OCI-LY1 (cell line): Measurements from ENCODE around the gene UBALD2.
"Not testable (repeated sequence)": the region's sequence is repeated elsewhere in the genome, so short reads cannot be mapped to it uniquely, and the experiment has no call there.

Experiments
- H2AFZ ChIP-seq: fragments of 200-600 bp; sonication (generic), shearing (Covaris generic); 2 replicates; pipeline ENCODE4 v1.6.0; 2014; ENCODE audit warnings: antibody characterized with exemption, mild to moderate bottlenecking, low read length
- H3F3A ChIP-seq: fragments of 200-600 bp; sonication (generic), shearing (Covaris generic); 2 replicates; pipeline ENCODE4 v1.6.0; 2014; ENCODE audit warnings: mild to moderate bottlenecking, antibody characterized with exemption, low read length, moderate library complexity; ENCODE audit not compliant: insufficient read depth
- H3K27ac ChIP-seq: fragments of 200-600 bp; sonication (generic); 2 replicates; pipeline ENCODE4 v1.5.1; 2014; ENCODE audit warnings: low read length, mixed run types, mild to moderate bottlenecking, low read depth; ENCODE audit not compliant: poor library complexity, severe bottlenecking
- H3K27me3 ChIP-seq: fragments of 200-600 bp; sonication (generic); 2 replicates; pipeline ENCODE4 v1.6.0; 2014; ENCODE audit warnings: antibody characterized with exemption, mild to moderate bottlenecking, low read length, moderate library complexity; ENCODE audit not compliant: insufficient read depth
- H3K36me3 ChIP-seq: fragments of 200-600 bp; sonication (generic); 2 replicates; pipeline ENCODE4 v1.6.1; 2014; ENCODE audit warnings: mild to moderate bottlenecking, antibody characterized with exemption, low read length, moderate library complexity, mixed read lengths; ENCODE audit not compliant: insufficient read depth
- H3K4me1 ChIP-seq: fragments of 200-600 bp; sonication (generic); 2 replicates; pipeline ENCODE4 v1.5.1; 2014; ENCODE audit warnings: mild to moderate bottlenecking, low read length, moderate library complexity; ENCODE audit not compliant: insufficient read depth, severe bottlenecking
- H3K4me2 ChIP-seq: fragments of 200-600 bp; sonication (generic), shearing (Covaris generic); 2 replicates; pipeline ENCODE4 v1.6.1; 2014; ENCODE audit warnings: low read length
- H3K4me3 ChIP-seq: fragments of 200-600 bp; sonication (generic); 2 replicates; pipeline ENCODE4 v1.5.1; 2014; ENCODE audit warnings: low read length, low read depth, mild to moderate bottlenecking, mixed read lengths; ENCODE audit not compliant: poor library complexity, severe bottlenecking
- H3K79me2 ChIP-seq: fragments of 200-600 bp; shearing (Covaris generic); 2 replicates; pipeline ENCODE4 v1.6.1; 2016; ENCODE audit warnings: mixed run types, low read length, mixed read lengths; ENCODE audit not compliant: insufficient read depth
- H3K9ac ChIP-seq: fragments of 200-600 bp; sonication (generic), shearing (Covaris generic); 2 replicates; pipeline ENCODE4 v1.6.1; 2014; ENCODE audit warnings: mild to moderate bottlenecking, low read length, mixed read lengths
- H3K9me2 ChIP-seq: fragments of 200-600 bp; sonication (generic), shearing (Covaris generic); 2 replicates; pipeline ENCODE4 v1.6.1; 2014; ENCODE audit warnings: low read depth, mild to moderate bottlenecking, low read length, mixed read lengths
- H3K9me3 ChIP-seq: fragments of 200-600 bp; shearing (Covaris generic); 2 replicates; pipeline ENCODE4 v1.6.1; 2014; ENCODE audit warnings: low read length, mixed read lengths
- H4K20me1 ChIP-seq: fragments of 200-600 bp; sonication (generic), shearing (Covaris generic); 2 replicates; pipeline ENCODE4 v1.6.0; 2016; ENCODE audit warnings: mild to moderate bottlenecking, low read length; ENCODE audit not compliant: insufficient read depth
- CTCF ChIP-seq: fragments of 200-600 bp; sonication (generic), shearing (Covaris generic); IDR thresholded peaks from 2 replicates; pipeline ENCODE4 v1.5.1; 2017; ENCODE audit warnings: mild to moderate bottlenecking, antibody characterized with exemption, low read length, moderate library complexity, mixed read lengths
- EZH2 ChIP-seq: fragments of 200-600 bp; sonication (generic), shearing (Covaris generic); IDR thresholded peaks from 2 replicates; pipeline ENCODE4 v1.8.0; 2017; ENCODE audit warnings: borderline replicate concordance, mixed run types, mild to moderate bottlenecking, antibody characterized with exemption, low read length, moderate library complexity, mixed read lengths

UBALD2 gene

GRCh38 chr17:76241691-76242255 lies 23.4 kb upstream of the UBALD2 start:
- Histone ChIP-seq H4K20me1 (no peaks in the 10 kb centered on the region), H3K9ac (no peak overlapping the region), H2AFZ (no peak overlapping the region), H3K9me3 (no peaks in the 10 kb centered on the region), H3K4me2 (no peak overlapping the region), H3K4me1 (no peaks in the 10 kb centered on the region), H3K79me2 (no peaks in the 10 kb centered on the region), H3K27ac (no peak overlapping the region), H3K27me3 (peaks cover 11% of the 10 kb centered on the region; the same call in 1 of the 2 replicates), H3K36me3 (no peaks in the 10 kb centered on the region), H3F3A (no peaks in the 10 kb centered on the region), H3K4me3 (no peak overlapping the region), H3K9me2 (no peaks in the 10 kb centered on the region)
- TF ChIP-seq CTCF (no peak), EZH2 (no peak)

GRCh38 chr17:76243826-76244679 lies 21.1 kb upstream of the UBALD2 start:
- Histone ChIP-seq H4K20me1 (no peaks in the 10 kb centered on the region), H3K79me2 (no peaks in the 10 kb centered on the region), H2AFZ (no peak overlapping the region), H3K36me3 (no peaks in the 10 kb centered on the region), H3K4me3 (no peak overlapping the region), H3F3A (no peaks in the 10 kb centered on the region), H3K9ac (no peak overlapping the region), H3K9me2 (no peaks in the 10 kb centered on the region), H3K9me3 (no peaks in the 10 kb centered on the region), H3K27ac (no peak overlapping the region), H3K4me2 (no peak overlapping the region), H3K4me1 (no peaks in the 10 kb centered on the region), H3K27me3 (peaks cover 10% of the 10 kb centered on the region; the same call in 1 of the 2 replicates)
- TF ChIP-seq CTCF (no peak), EZH2 (no peak)

GRCh38 chr17:76244721-76245120 lies 20.4 kb upstream of the UBALD2 start:
- H4K20me1 ChIP-seq, H3F3A ChIP-seq, H3K9ac ChIP-seq, H3K9me3 ChIP-seq, H2AFZ ChIP-seq, H3K36me3 ChIP-seq, H3K27ac ChIP-seq, H3K4me3 ChIP-seq, H3K79me2 ChIP-seq, H3K4me1 ChIP-seq, H3K9me2 ChIP-seq, H3K4me2 ChIP-seq: not testable (repeated sequence)
- peaks cover 10% of the 10 kb centered on the region; the same call in 1 of the 2 replicates for H3K27me3 ChIP-seq
